Measurements from ENCODE around the gene ANTKMT.
"Not testable (repeated sequence)": the region's sequence is repeated elsewhere in the genome, so short reads cannot be mapped to it uniquely, and the experiment has no call there.

Gene ANTKMT

DNA sequence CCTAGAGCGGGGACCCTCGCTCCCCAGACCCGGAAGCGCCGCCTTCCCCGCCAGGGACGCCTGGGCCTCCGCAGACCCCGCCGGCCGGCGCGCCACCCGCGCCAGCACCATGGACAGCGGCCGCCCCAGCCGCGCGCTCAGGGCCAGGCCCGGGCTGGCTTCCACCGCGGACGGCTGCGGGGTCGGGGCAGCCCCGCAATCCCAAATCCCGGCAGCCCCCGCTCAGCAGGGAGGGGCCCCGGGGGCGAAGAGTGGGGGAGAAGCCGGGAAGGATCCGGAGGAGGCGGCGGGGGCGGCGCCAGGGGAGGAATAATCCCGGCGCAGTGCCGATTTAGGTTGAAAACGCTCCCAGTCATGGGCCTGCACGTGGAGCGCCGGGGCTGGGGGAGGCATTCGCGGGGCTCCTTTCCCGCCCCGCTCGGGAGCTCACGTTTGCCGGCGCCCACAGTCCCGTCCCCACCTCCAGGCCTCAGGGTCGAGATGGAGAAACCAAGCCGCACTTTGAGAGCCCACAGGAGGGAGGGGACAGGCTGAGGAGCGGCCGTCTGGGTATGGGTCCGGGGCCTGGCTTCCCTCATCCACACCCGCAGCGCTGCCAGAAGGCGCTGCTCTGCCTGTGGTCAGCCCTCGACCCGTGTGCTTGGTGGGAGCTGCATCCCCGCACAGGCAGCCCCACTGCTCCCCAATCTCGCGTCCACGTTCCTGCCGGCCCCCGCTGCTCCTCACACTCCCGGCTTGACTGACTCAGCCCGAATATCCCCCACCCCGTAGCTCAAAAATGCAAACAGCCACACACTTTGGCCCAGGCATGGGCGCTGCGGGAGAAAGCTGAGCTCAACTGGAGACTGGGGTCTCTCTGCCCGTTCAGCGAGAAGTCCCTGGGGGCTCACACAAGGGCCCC, 20.0 kb upstream of the ANTKMT start:
- DNase-seq = no peak

DNA sequence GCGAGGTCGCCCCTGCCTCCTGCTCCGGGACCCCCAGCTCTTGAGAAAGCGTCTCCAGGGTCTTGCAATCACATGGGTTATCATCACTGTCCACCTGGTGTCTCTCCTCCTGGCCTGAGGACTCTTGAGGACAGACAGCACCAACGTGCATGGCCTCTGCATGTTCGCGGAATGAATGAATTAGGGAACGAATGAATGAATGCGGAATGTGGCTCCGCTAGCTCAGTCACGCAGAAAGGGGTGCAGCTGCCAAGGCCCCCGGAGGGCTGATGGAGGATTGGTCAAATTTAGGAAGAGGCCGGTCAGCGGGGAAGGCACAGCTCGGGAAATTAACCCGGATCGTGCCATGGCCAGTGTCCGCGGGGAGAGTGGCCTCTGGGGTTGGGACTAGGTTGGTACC, 18.6 kb upstream of the ANTKMT start:
- DNase-seq = no peak

DNA sequence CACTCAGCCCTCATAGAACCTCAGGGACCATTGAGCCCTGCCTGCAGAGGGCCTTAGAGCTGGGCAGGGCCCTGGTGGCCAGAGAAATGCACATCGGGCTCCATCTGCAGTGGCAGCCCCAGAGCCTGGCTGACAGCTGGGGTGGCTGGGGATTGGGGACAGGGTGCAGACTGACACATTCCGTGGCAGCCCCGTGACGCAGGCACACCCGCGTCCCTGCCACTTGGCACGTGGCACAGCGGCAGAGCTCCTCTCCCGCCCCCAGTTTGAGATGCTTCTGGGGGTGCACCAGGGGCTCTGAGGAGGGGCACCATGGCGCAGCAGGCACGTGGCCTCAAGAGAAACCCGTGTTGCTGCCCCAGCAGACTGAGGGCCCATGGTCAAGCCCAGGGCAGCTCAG, 17.5 kb upstream of the ANTKMT start:
- DNase-seq = no peak

DNA sequence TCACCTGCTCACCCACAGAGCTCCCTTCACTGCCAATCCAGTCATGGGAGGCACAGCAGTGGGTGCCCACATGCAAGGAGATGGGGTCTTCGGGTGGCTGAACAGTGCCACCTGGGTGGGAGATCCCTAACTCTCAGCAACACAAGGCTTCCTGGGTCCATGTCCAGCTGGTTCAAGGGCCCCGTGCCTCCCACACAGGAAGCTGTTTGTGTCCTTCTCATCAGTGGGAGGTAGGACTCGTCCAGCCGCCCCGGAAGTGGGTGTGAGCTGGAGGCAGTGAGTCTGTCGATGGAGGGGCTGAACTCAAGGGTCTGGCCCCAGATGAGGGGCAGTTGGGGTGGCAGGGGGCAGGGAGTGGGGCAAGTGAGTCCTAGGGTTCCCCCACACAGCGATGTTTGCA, 16.9 kb upstream of the ANTKMT start:
- DNase-seq = no peak

DNA sequence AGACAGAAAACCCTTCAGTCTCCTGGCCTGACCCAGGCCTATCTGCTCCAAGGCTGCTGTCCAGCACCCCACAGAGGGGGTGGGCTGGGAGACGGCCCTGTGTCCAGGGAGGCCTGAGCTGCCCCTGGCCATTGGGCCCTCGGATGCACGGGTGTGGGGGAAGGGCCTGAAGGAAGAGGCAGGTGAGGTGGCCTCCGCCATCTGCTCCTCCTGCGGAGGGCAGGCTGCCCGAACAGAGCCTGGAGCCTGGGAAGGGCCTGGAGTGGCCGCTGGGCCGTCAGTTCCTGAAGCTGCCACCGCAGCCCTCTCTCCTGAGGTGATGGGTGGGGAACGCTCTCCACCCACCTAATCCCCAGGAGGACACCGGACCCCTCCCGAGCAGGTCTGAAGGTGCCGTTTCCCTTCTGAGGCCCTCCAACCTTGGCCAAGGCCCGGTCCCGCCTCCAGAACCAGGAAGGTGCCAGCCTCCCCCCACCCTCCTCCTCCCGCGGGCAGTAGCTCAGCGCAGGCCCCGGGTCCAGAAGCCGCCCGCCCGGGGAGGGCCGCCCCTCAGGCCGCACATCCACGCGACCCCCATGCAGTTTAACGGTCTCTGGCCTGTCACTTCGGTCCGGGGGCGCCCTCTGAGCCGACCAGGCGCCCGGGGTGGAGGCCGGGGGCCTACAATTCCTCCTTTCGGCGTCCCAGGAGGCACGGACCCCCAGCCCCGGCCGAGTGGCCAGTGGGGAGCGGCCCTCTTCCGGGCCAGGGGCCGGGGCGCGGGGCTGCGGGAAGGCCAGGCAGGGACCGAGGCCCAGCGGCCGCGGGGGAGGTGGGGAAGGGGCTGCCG, 16.2 kb upstream of the ANTKMT start:
- no peak for DNase-seq

DNA sequence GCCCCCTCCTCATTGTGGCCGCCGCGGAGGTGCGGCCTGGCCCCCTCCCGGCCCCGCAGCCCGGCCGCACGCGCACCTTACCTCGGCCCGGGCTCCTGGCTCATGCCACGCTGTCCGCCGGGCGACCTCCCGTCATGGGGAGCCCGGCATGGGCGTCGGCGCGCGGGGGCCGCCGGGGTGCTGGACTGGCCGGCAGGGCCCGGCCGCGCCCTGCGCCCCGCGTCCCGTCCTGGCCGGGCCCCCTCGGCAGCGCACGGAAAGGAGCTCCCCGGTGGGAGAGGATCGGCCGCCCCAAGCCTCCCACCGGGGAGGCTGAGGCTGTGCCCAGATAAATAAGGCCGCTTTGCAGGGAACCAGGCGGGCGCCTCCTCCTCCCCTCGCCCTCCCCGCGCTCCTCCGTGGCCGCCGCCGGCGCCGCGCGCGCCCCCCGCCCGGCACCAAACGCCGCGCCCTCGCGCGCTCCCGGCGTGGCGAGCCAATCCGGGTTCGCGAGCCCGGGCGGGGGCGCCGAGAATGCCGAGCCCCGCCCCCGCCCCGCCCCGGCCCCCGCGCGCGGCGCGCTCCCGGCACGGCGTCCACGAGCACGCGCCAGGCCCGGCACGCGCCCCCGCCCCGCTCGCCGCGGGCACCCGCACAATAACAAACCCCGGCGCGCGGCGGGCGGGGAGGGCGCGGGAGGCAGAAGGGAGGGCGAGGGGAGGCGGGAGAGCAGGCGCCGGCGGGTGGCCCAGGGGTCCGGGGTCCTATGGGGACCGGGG, 15.3 kb upstream of the ANTKMT start, which contains the start of gene FBXL16:
Gene FBXL16, minus strand, starts transcription at position 371 of the 758 bp plus-strand sequence. CDS start 8,396 bp downstream, outside the sequence.
- DNase-seq = peak; percentile 74

DNA sequence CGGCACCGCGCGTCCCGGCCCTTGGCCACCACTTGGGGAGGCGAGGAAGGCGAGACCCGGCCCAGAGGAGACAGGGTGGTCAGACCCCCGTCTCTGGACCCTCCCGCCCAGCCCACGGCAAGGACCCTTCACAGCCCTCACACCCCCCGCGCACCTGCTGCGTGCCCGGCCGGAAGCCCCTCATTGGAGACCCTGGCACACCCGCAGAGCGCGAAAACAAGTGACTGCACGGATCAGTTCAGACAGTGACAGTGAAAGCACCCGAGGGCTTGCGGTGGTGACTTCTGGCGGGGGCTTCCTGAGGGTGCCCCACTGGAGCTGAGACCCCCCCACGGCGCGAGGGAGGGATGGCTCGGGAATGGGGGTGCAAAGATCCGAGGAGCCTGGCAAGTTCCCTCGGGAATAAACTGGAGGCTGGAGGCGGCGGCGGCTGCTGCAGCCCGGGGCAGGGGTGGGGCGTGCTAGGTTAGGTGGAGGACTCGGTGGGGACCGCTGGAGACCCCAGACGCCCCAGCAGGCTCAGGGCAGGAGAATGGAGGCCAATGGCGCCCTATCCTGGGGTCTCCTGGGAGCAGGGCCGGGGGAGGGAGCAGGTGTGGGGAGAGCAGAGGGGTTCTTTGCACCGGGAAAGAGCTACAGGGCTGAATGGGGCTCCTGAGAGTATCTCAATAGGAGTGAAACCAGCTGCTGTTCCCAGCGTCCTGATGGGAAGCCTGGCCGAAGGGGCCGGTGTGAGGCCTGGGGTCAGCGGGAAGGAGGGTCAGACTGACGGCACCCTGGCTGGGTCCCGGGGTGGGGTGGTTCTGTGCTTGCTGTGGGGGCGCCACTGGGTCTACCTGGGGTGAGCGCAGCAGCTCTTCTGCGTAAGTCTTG, 14.5 kb upstream of the ANTKMT start:
- no peak for DNase-seq

DNA sequence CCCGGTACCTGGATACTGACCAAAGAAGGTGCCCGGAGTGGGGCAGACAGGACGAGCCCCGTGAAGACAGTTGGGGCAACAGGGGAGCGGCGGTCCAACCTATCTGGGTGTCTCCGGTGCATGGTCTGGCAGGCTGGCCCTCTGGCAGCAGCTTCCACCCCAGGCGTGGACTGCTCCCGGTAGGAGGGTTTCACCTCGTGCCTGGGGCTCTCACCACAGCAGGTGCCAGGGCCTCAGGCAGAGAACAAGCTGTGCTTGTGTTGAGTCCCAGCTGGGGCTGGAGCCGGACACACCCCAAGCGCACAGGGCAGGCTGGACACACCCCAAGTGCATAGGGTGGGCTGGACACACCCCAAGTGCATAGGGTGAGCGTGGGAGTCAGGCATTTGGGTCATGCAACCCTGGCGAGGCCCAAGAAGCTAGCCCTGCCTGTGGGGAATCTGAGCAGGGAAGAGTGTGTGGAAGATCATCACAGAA, 13.8 kb upstream of the ANTKMT start:
- DNase-seq = no peak

DNA sequence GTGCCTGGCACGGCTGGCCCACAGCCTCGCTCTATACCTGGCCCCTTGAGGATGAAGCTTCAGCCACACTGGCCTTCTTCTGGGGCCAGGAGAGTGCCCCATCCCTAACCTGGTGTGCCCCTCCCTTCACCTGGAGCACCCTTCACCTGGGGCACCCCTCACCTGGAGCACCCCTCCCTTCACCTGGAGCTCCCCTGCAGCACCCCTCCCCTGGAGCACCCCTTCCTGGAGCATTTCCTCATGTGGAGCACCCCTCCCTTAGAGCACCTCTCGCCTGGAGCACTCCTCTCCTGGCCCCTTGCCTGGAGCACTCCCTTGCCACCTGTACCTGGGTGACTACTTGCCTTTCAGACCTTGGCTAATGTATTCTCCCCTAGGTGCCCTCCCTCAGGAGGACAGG, 12.9 kb upstream of the ANTKMT start:
- DNase-seq = no peak

- DNase-seq = no peak
Observed at GRCh38 chr16:708959-709358, 12.0 kb upstream of the ANTKMT start.

GRCh38 chr16:709566-710499, 11.1 kb upstream of the ANTKMT start:
- DNase-seq = peak; percentile 84

- no peak for DNase-seq
Observed at GRCh38 chr16:710500-711075, 10.4 kb upstream of the ANTKMT start.

- DNase-seq = no peak
Observed at GRCh38 chr16:711084-711483, 9.9 kb upstream of the ANTKMT start.

- DNase-seq = peak; percentile 76
Observed at GRCh38 chr16:711548-712320, 9.2 kb upstream of the ANTKMT start.

GRCh38 chr16:712740-713250, 8.2 kb upstream of the ANTKMT start:
- not testable (repeated sequence) for DNase-seq

GRCh38 chr16:714079-714478, 6.9 kb upstream of the ANTKMT start:
- no peak for DNase-seq

DNA sequence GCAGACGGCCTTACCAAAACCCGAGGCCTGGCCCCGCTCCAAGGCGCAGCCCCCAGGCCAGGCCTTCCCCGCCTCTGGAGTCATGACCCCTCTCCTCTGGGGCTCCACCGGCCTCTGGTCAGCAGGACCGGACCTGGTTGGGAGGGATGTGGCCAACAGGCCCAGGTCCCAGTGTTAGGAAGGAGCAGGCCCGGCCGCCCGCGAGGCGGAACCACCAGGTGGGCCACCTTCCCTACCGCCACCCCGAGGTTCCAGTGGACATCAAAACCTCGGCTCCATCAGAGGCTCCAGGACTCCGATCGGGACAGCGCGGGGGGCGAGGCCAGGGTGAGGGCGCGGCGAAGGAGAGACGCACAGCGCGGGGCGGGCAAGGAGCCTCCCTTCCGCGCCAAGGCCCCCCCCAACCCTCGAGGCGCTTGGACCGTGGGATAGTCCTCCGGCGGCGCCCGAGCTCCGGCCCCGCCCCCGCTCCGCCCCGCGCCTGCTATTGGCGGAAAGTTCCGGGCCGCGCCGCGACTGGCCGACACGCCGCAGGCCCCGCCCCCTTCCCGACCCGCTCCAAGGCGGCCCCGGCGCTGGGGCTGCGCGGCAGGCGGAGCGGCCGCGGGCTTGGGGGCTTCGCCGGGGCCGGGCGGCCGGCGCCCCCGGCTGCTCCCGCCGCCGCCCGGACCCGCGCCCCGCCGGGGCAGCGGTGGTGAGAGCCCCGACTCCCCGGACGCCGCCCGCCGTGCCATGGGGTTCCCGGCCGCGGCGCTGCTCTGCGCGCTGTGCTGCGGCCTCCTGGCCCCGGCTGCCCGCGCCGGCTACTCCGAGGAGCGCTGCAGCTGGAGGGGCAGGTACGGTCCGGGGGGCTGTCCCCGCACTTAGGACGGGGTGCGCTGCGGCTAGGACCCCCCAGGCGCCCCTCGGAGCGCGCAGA, 6.1 kb upstream of the ANTKMT start, which contains the start of gene METRN:
Gene METRN, plus strand, starts transcription at position 561 of the 919 bp plus-strand sequence. Its CDS starts 172 bp downstream, at position 733.
- peak; percentile 90 for DNase-seq

Data from midbrain (tissue), 1 donor.